GM18499 (cell line): Measurements from ENCODE around the gene HOXA3.

Experiments
- ATAC-seq: cut with Tn5 transposase; IDR thresholded peaks from one replicate; pipeline ENCODE4 v1.9.1; 2021; ENCODE audit warnings: moderate number of reproducible peaks; ENCODE audit not compliant: insufficient read depth, unreplicated experiment

The HOXA3 gene

GRCh38 chr7:27096768-27097514 is 55.4 kb downstream of the HOXA3 start:
- no peak for ATAC-seq

- ATAC-seq, result peak; percentile 66
Measured at GRCh38 chr7:27095897-27096767, 56.3 kb downstream of the HOXA3 start, which contains the start of gene HOXA1. TSS of gene HOXA1 (minus strand) at chr7:27096000. CDS start at chr7:27095912, 88 bp downstream.

GRCh38 chr7:27095050-27095896 is 57.1 kb downstream of the HOXA3 start:
- ATAC-seq, result no peak

GRCh38 chr7:27094304-27095049 is 57.9 kb downstream of the HOXA3 start:
- ATAC-seq, result no peak

- ATAC-seq, result no peak
Measured at GRCh38 chr7:27093184-27093895, 59.0 kb downstream of the HOXA3 start.

- ATAC-seq, result no peak
Measured at GRCh38 chr7:27092819-27093110, 59.6 kb downstream of the HOXA3 start.

- ATAC-seq, result no peak
Measured at GRCh38 chr7:27091941-27092818, 60.2 kb downstream of the HOXA3 start.

GRCh38 chr7:27091105-27091504 is 61.3 kb downstream of the HOXA3 start:
- ATAC-seq, result no peak

GRCh38 chr7:27088002-27088922 is 64.1 kb downstream of the HOXA3 start:
- ATAC-seq, result no peak

GRCh38 chr7:27083646-27084045 is 68.7 kb downstream of the HOXA3 start:
- ATAC-seq, result no peak

GRCh38 chr7:27082171-27082570 is 70.2 kb downstream of the HOXA3 start:
- ATAC-seq, result no peak

GRCh38 chr7:27080844-27081436 is 71.4 kb downstream of the HOXA3 start:
- no peak for ATAC-seq

GRCh38 chr7:27079234-27079975 is 73.0 kb downstream of the HOXA3 start:
- no peak for ATAC-seq

GRCh38 chr7:27078616-27079233 is 73.7 kb downstream of the HOXA3 start:
- ATAC-seq, result no peak

GRCh38 chr7:27073076-27073475 is 79.3 kb downstream of the HOXA3 start:
- ATAC-seq, result no peak
